Heart left ventricle (tissue), 16 donors: ENCODE data around the gene ADGRA1. TPM values are rescaled to one million over a fixed set of nuclear protein-coding genes. Genes with fewer than 3 reads are reported as not detected.

Experiments
- ATAC-seq, 4 donors: fragments of 200-7000 bp; cut with Tn5 transposase; one replicate each; pipeline ENCODE4 v1.9.1; 2020 to 2022; ENCODE audit warnings: moderate library complexity in 4 of 4, mild to moderate bottlenecking in 3 of 4, moderate number of reproducible peaks in 1 of 4
- DNase-seq, 5 donors: peaks; one replicate each; pipeline ENCODE4 v3.0.0-alpha.2; 2020
- H3K27ac ChIP-seq, 12 donors: fragments of 200-600 bp; sonication (generic) in 4 of 12; one replicate each; pipeline versions ENCODE4 v1.5.0 to v1.8.0; 2016 to 2022; ENCODE audit warnings: mild to moderate bottlenecking in 2 of 12
- H3K27me3 ChIP-seq, 9 donors: fragments of 200-600 bp; sonication (generic) in 2 of 9; one replicate each; pipeline versions ENCODE4 v1.5.1 to v1.8.0; 2016 to 2022; ENCODE audit warnings: mild to moderate bottlenecking in 3 of 9
- H3K36me3 ChIP-seq, 9 donors: fragments of 200-600 bp; sonication (generic) in 2 of 9; one replicate each; pipeline versions ENCODE4 v1.5.0 to v1.8.0; 2018 to 2022; ENCODE audit warnings: mild to moderate bottlenecking in 2 of 9
- H3K4me1 ChIP-seq, 12 donors: fragments of 200-600 bp; sonication (generic) in 4 of 12; one replicate each; pipeline versions ENCODE4 v1.5.0 to v1.8.0; 2016 to 2022; ENCODE audit warnings: mild to moderate bottlenecking in 3 of 12
- H3K4me3 ChIP-seq, 12 donors: fragments of 200-600 bp; sonication (generic) in 4 of 12; one replicate each; pipeline versions ENCODE4 v1.5.0 to v1.8.0; 2017 to 2022; ENCODE audit warnings: mild to moderate bottlenecking in 9 of 12, moderate library complexity in 4 of 12
- H3K9me3 ChIP-seq, 12 donors: fragments of 200-600 bp; sonication (generic) in 4 of 12; one replicate each; pipeline versions ENCODE4 v1.5.0 to v1.8.0; 2016 to 2022; ENCODE audit warnings: mild to moderate bottlenecking in 1 of 12
- CTCF ChIP-seq, 12 donors: fragments of 200-600 bp; sonication (generic) in 4 of 12; IDR thresholded peaks; one replicate each; pipeline versions ENCODE4 v1.5.0 to v1.8.0; 2018 to 2022; ENCODE audit warnings: antibody characterized with exemption in 12 of 12, mild to moderate bottlenecking in 5 of 12
- POLR2A ChIP-seq, 2 donors: fragments of 450-650 bp; IDR thresholded peaks; one replicate each; pipeline ENCODE4 v1.6.1; 2017; ENCODE audit warnings: antibody characterized with exemption in 2 of 2, mild to moderate bottlenecking in 2 of 2, moderate library complexity in 2 of 2
- WGBS, 4 donors: extraction: QIAGEN DNeasy Blood & Tissue Kit in 2 of 4; methylation state at CpG; one replicate each; pipeline versions ENCODE4 v1.1.5 to v1.1.7; 2013 to 2018; 5-methylcytosine and 5-hydroxymethylcytosine counted together
- intact Hi-C, 10 donors: fragments of 100-400 bp; cut with DNase I; formaldehyde crosslinking; loops; one replicate each; pipeline versions ENCODE4 v1.11.1 to v1.14.2; 2022
- polyA plus RNA-seq, 2 donors: library from polyadenylated mRNA; stranded (reverse); fragments of 200-250 nt; gene quantifications; one replicate each; pipeline ENCODE4 v1.2.3, GENCODE V29; 2013
- total RNA-seq, 9 donors: library from RNA; depleted of rRNA in 2 of 9; stranded (reverse); fragments of >200 nt in 2 of 9; fragmentation: NEBNext Ultra II Directional in 3 of 9; extraction: Animal tissue kit (Norgen Biotek cat#: 25700) in 3 of 9; gene quantifications; one replicate each; pipeline versions ENCODE4 v1.1.0 to v1.2.4, GENCODE V29; 2016 to 2023
- donor health status: ischemic (EF 13 %, LVEDD 7.1; RV severe dilation, severe dysfunction).
- donor health status: healthy with polysubstance abuse.
- donor health status: DM: no; HTN: yes; CAD: no.
- donor health status: DM: no; HTN: no; CAD: no.
- donor health status: ischemic (EF 25% LVEDD 6.9; RV normal size, moderate dysfunction).
- donor health status: ischemic (EF 25% LVEDD 5.7; RV mildly dilated, moderate dysfunction).
- donor health status: healthy.
- donor health status: DM: yes; HTN: yes; CAD: no.
- donor health status: ischemic (EF 35%, LVEDD 5.7; RV mildly dilated, moderate dysfunction).
- donor health status: nonischemic (EF 11% LVEDD 7.7; RV severe dilation, severe dysfunction).
- donor health status: DM: yes; HTN: yes; CAD: no.
- donor health status: PGD.
- donor health status: ischemic (EF 29% LVEDD 5.4; RV normal size, mild dysfunction).
- donor health status: nonischemic (EF 23%, LVEDD 6.1; RV moderate dilation, normal function).

ADGRA1 gene
- total and polyA plus RNA-seq, 11 donors: 0.03 to 0.19 (median 0.13) TPM; not detected in 8

GRCh38 chr10:133056001-133056400 is 31.7 kb upstream of the ADGRA1 start:
- H3K4me3 ChIP-seq: no peak overlapping the region
- H3K27me3 ChIP-seq: peaks cover 0 to 40% (median 3%) of the 10 kb centered on the region in 9 donors
- no peak for TF ChIP-seq POLR2A (IDR thresholded peaks at IDR 0.05)
- TF ChIP-seq CTCF (IDR thresholded peaks at IDR 0.05): no peak
- H3K36me3 ChIP-seq: no peaks in the 10 kb centered on the region
- intact Hi-C loops: no loop called here
- no peak overlapping the region for H3K27ac ChIP-seq
- 81 to 85% (median 82%) methylated on average over 11 to 13 of the region's 13 CpGs for WGBS, 4 donors
- no peaks in the 10 kb centered on the region for H3K9me3 ChIP-seq
- ATAC-seq (no peak), DNase-seq (peak in 1 of 5 donors; percentile 52)
- H3K4me1 ChIP-seq: peaks cover 0 to 3% (median 0%) of the 10 kb centered on the region in 12 donors

- 78 to 89% (median 79%) methylated on average over 12 to 19 of the region's 19 CpGs for WGBS, 4 donors
- intact Hi-C loops: no loop called here
- TF ChIP-seq CTCF (IDR thresholded peaks at IDR 0.05): no peak
- TF ChIP-seq POLR2A (IDR thresholded peaks at IDR 0.05): no peak
- ATAC-seq: no peak
- Histone ChIP-seq H3K27ac (no peak overlapping the region), H3K36me3 (no peaks in the 10 kb centered on the region), H3K27me3 (peaks cover 0 to 40% (median 3%) of the 10 kb centered on the region in 9 donors), H3K4me3 (no peak overlapping the region), H3K4me1 (peaks cover 0 to 3% (median 0%) of the 10 kb centered on the region in 12 donors), H3K9me3 (no peaks in the 10 kb centered on the region)
- peak in 1 of 5 donors; percentile 57 for DNase-seq
These were observed 31.0 kb upstream of the ADGRA1 start for GRCh38 chr10:133056651-133057178.

GRCh38 chr10:133058331-133059092 is 29.2 kb upstream of the ADGRA1 start:
- DNase-seq (peak in 1 of 5 donors; percentile 48), ATAC-seq (no peak)
- no peaks in the 10 kb centered on the region for H3K9me3 ChIP-seq
- no peak overlapping the region for H3K27ac ChIP-seq
- 40 to 48% (median 44%) methylated on average over 13 of the region's 13 CpGs for WGBS, 4 donors
- peaks cover 0 to 3% (median 0%) of the 10 kb centered on the region in 12 donors for H3K4me1 ChIP-seq
- peaks cover 0 to 34% (median 3%) of the 10 kb centered on the region in 9 donors for H3K27me3 ChIP-seq
- TF ChIP-seq CTCF (IDR thresholded peaks at IDR 0.05): no peak
- TF ChIP-seq POLR2A (IDR thresholded peaks at IDR 0.05): no peak
- H3K4me3 ChIP-seq: no peak overlapping the region
- H3K36me3 ChIP-seq: no peaks in the 10 kb centered on the region
- intact Hi-C loops: no loop called here

GRCh38 chr10:133059093-133059470 is 28.6 kb upstream of the ADGRA1 start:
- no peak for ATAC-seq
- H3K9me3 ChIP-seq: no peaks in the 10 kb centered on the region
- no peak overlapping the region for H3K27ac ChIP-seq
- H3K36me3 ChIP-seq: no peaks in the 10 kb centered on the region
- 81 to 87% (median 83%) methylated on average over 7 of the region's 7 CpGs for WGBS, 4 donors
- no peak overlapping the region for H3K4me3 ChIP-seq
- peaks cover 0 to 3% (median 0%) of the 10 kb centered on the region in 12 donors for H3K4me1 ChIP-seq
- TF ChIP-seq POLR2A (IDR thresholded peaks at IDR 0.05) (no peak), CTCF (IDR thresholded peaks at IDR 0.05) (no peak)
- intact Hi-C loops: no loop called here
- H3K27me3 ChIP-seq: peaks cover 0 to 29% (median 3%) of the 10 kb centered on the region in 9 donors
- DNase-seq: peak in 1 of 5 donors; percentile 21
